Nephron progenitor cell (in vitro differentiated cells): Measurements from ENCODE around the gene GCNT1.
A peak's percentile ranks its signal among the peaks of the same experiment; 100 is the strongest.

Source experiments
- DNase-seq: peaks from one replicate; pipeline ENCODE4 v3.0.0; 2021
- H3K27ac Mint-ChIP-seq: 2 replicates; pipeline ENCODE4 v1.8.0; 2021; ENCODE audit warnings: mild to moderate bottlenecking, moderate library complexity, mixed read lengths
- H3K27me3 Mint-ChIP-seq: 2 replicates; pipeline ENCODE4 v1.8.0; 2021; ENCODE audit warnings: mild to moderate bottlenecking, low read depth, mixed read lengths; ENCODE audit not compliant: poor library complexity
- H3K36me3 Mint-ChIP-seq: 2 replicates; pipeline ENCODE4 v1.8.0; 2021; ENCODE audit warnings: low read depth, mixed read lengths
- H3K4me1 Mint-ChIP-seq: 2 replicates; pipeline ENCODE4 v1.8.0; 2021; ENCODE audit warnings: mixed read lengths
- H3K4me3 Mint-ChIP-seq: 2 replicates; pipeline ENCODE4 v1.8.0; 2021; ENCODE audit warnings: mild to moderate bottlenecking, moderate library complexity, mixed read lengths
- H3K9me3 Mint-ChIP-seq: 2 replicates; pipeline ENCODE4 v1.8.0; 2021; ENCODE audit warnings: mild to moderate bottlenecking, moderate library complexity, mixed read lengths
- CTCF ChIP-seq: fragments of 200-600 bp; sonication (generic); IDR thresholded peaks from 2 replicates; pipeline ENCODE4 v1.5.0; 2021; ENCODE audit warnings: antibody characterized with exemption

The GCNT1 gene

GRCh38 chr9:76458903-76459693 lies at the start of gene GCNT1:
Gene GCNT1, plus strand, starts transcription at chr9:76459182. Its CDS starts 43,200 bp downstream, at chr9:76502382.
- Mint-ChIP-seq H3K9me3 (no peaks in the 10 kb centered on the region), H3K27me3 (peaks cover 3% of the 10 kb centered on the region), H3K27ac (no peak within 1 kb of the TSS), H3K4me1 (peaks cover 27% of the 10 kb centered on the region), H3K36me3 (no peaks in the 10 kb centered on the region), H3K4me3 (peak within 1 kb of the TSS; percentile 93)
- peak; percentile 95 for DNase-seq
- TF ChIP-seq CTCF, result no peak

- Mint-ChIP-seq H3K27ac (no peak overlapping the region), H3K36me3 (peaks cover 17% of the 10 kb centered on the region), H3K27me3 (no peaks in the 10 kb centered on the region), H3K9me3 (peaks cover 46% of the 10 kb centered on the region), H3K4me1 (no peaks in the 10 kb centered on the region), H3K4me3 (no peak overlapping the region)
- no peak for TF ChIP-seq CTCF
- DNase-seq, result no peak
Observed at GRCh38 chr9:76412638-76413037, 46.3 kb upstream of the GCNT1 start.

- H3K4me3 Mint-ChIP-seq, result no peak overlapping the region
- no peak overlapping the region for H3K27ac Mint-ChIP-seq
- no peaks in the 10 kb centered on the region for H3K4me1 Mint-ChIP-seq
- no peak for DNase-seq
- TF ChIP-seq CTCF, result no peak
- H3K36me3 Mint-ChIP-seq, result peaks cover 17% of the 10 kb centered on the region
- no peaks in the 10 kb centered on the region for H3K27me3 Mint-ChIP-seq
- H3K9me3 Mint-ChIP-seq, result peaks cover 46% of the 10 kb centered on the region
Observed at GRCh38 chr9:76413658-76414057, 45.3 kb upstream of the GCNT1 start.

GRCh38 chr9:76414661-76415060 lies 44.3 kb upstream of the GCNT1 start:
- H3K9me3 Mint-ChIP-seq, result peaks cover 46% of the 10 kb centered on the region
- no peak for TF ChIP-seq CTCF
- H3K27ac Mint-ChIP-seq, result no peak overlapping the region

GRCh38 chr9:76415154-76415553 lies 43.8 kb upstream of the GCNT1 start:
- Mint-ChIP-seq H3K27me3 (peaks cover 3% of the 10 kb centered on the region), H3K4me3 (no peak overlapping the region), H3K27ac (no peak overlapping the region), H3K36me3 (peaks cover 17% of the 10 kb centered on the region), H3K9me3 (peaks cover 46% of the 10 kb centered on the region), H3K4me1 (no peaks in the 10 kb centered on the region)
- no peak for DNase-seq
- TF ChIP-seq CTCF, result no peak

More at GRCh38 chr9:76414661-76415060, 44.3 kb upstream of the GCNT1 start:
- Mint-ChIP-seq H3K27me3 (peaks cover 1% of the 10 kb centered on the region), H3K4me3 (no peak overlapping the region), H3K4me1 (no peaks in the 10 kb centered on the region), H3K36me3 (peaks cover 17% of the 10 kb centered on the region)
- DNase-seq, result no peak

GRCh38 chr9:76415731-76416130 lies 43.3 kb upstream of the GCNT1 start:
- H3K9me3 Mint-ChIP-seq, result peaks cover 46% of the 10 kb centered on the region
- no peak for DNase-seq
- no peaks in the 10 kb centered on the region for H3K4me1 Mint-ChIP-seq
- no peak for TF ChIP-seq CTCF
- no peak overlapping the region for H3K4me3 Mint-ChIP-seq
- peaks cover 3% of the 10 kb centered on the region for H3K27me3 Mint-ChIP-seq
- peaks cover 17% of the 10 kb centered on the region for H3K36me3 Mint-ChIP-seq
- H3K27ac Mint-ChIP-seq, result no peak overlapping the region
